DND-41 (cell line): ENCODE measurements around the gene GRIK3.

Source experiments
- EZH2 ChIP-seq: IDR thresholded peaks from 3 replicates; pipeline ENCODE4 v1.6.1; 2012; ENCODE audit warnings: borderline replicate concordance, low read depth, mild to moderate bottlenecking, moderate library complexity, low read length, inconsistent platforms; ENCODE audit not compliant: severe bottlenecking
- TF ChIP-seq, protein P1 (sequence below): IDR thresholded peaks from 2 replicates; pipeline ENCODE4 v1.5.1; 2012; ENCODE audit warnings: borderline replicate concordance, low read length, moderate library complexity, mild to moderate bottlenecking; ENCODE audit not compliant: poor library complexity, severe bottlenecking; ENCODE audit errors: extremely low read depth

DNA sequence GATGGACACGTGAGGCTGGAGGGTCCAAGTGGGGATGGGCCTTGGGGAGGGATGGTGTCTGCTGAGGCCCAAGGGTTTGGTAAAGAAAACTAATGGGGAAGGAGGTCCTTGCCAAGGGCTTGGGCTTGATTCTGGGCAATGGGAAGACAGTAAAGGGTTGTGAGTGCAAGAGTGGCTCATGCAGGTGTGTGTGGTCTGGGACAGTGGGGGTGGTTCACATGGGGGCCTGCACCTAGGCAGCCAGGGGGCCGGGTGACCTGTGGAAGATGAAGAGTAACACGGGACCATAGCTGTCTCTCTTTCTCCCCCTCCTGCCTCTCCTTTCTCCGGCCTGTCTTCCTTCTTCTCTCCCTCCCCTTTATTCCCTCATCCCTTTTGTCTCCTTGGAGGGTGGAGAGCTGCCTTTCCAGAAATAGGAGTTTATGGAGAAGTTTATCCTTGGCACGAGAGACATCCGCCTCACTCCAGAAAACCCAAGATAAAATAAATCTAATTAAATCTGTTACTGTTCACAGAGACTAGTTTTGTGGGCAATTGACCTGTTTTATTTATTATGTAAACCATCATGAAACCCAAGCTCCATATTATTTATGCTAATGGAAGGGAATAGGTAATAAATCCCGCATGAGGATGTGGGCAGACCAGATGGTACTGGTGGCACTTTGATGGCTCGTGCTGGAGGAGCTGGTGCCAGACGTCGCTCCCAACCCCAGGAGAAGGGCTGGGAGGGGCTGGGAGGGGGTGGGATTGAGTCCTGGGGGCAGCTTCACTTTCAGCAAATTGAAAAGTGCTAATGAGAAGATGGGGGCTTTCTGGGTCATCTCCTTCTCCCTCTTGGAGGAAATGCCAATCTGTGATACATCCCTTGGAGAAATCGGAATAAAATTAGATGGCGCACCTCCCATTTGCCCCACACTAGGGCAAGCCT lies 278.7 kb downstream of the GRIK3 start:
- TF ChIP-seq, protein P1, sequence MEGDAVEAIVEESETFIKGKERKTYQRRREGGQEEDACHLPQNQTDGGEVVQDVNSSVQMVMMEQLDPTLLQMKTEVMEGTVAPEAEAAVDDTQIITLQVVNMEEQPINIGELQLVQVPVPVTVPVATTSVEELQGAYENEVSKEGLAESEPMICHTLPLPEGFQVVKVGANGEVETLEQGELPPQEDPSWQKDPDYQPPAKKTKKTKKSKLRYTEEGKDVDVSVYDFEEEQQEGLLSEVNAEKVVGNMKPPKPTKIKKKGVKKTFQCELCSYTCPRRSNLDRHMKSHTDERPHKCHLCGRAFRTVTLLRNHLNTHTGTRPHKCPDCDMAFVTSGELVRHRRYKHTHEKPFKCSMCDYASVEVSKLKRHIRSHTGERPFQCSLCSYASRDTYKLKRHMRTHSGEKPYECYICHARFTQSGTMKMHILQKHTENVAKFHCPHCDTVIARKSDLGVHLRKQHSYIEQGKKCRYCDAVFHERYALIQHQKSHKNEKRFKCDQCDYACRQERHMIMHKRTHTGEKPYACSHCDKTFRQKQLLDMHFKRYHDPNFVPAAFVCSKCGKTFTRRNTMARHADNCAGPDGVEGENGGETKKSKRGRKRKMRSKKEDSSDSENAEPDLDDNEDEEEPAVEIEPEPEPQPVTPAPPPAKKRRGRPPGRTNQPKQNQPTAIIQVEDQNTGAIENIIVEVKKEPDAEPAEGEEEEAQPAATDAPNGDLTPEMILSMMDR, result no peak
- no peak for TF ChIP-seq EZH2
